NCI-H524 treated with DMSO at 0.1 percent for 48 hours (cell line): ENCODE data around the gene SIL1.
"Not testable (repeated sequence)": the region's sequence is repeated elsewhere in the genome, so short reads cannot be mapped to it uniquely, and the experiment has no call there.

Experiments used
- DNase-seq: peaks from one replicate; lab custom pipeline; 2025; lab: John Stamatoyannopoulos, UW

SIL1 gene

GRCh38 chr5:139023286-139023685 is 174.9 kb downstream of the SIL1 start:
- no peak for DNase-seq

- no peak for DNase-seq
Observed at GRCh38 chr5:139022528-139022927, 175.6 kb downstream of the SIL1 start.

GRCh38 chr5:139021346-139021745 is 176.8 kb downstream of the SIL1 start:
- no peak for DNase-seq

- DNase-seq = no peak
Observed at GRCh38 chr5:139019880-139020279, 178.3 kb downstream of the SIL1 start.

- DNase-seq = no peak
Observed at GRCh38 chr5:139019211-139019610, 179.0 kb downstream of the SIL1 start.

GRCh38 chr5:139017624-139018023 is 180.5 kb downstream of the SIL1 start:
- no peak for DNase-seq

- no peak for DNase-seq
Observed at GRCh38 chr5:139016186-139016585, 182.0 kb downstream of the SIL1 start.

GRCh38 chr5:139014726-139015125 is 183.4 kb downstream of the SIL1 start:
- DNase-seq = no peak

- DNase-seq = no peak
Observed at GRCh38 chr5:139012176-139012575, 186.0 kb downstream of the SIL1 start.

GRCh38 chr5:139011156-139011555 is 187.0 kb downstream of the SIL1 start:
- not testable (repeated sequence) for DNase-seq

GRCh38 chr5:139004374-139005307 is 193.5 kb downstream of the SIL1 start:
- no peak for DNase-seq

- no peak for DNase-seq
Observed at GRCh38 chr5:138999674-139000073, 198.5 kb downstream of the SIL1 start.

GRCh38 chr5:138998521-138998920 is 199.6 kb downstream of the SIL1 start:
- DNase-seq = no peak

GRCh38 chr5:138996120-138996519 is 202.0 kb downstream of the SIL1 start:
- DNase-seq = no peak

- no peak for DNase-seq
Observed at GRCh38 chr5:138990986-138991590, 207.1 kb downstream of the SIL1 start.

GRCh38 chr5:138989720-138990119 is 208.4 kb downstream of the SIL1 start:
- no peak for DNase-seq

GRCh38 chr5:138986186-138986800 is 211.9 kb downstream of the SIL1 start:
- DNase-seq = peak; percentile 60

GRCh38 chr5:138985683-138986082 is 212.5 kb downstream of the SIL1 start:
- no peak for DNase-seq

- no peak for DNase-seq
Observed at GRCh38 chr5:138985256-138985655, 212.9 kb downstream of the SIL1 start.

GRCh38 chr5:138983984-138984383 is 214.2 kb downstream of the SIL1 start:
- peak; percentile 87 for DNase-seq

- DNase-seq = no peak
Observed at GRCh38 chr5:138981586-138981985, 216.6 kb downstream of the SIL1 start.

- DNase-seq = no peak
Observed at GRCh38 chr5:138981131-138981530, 217.0 kb downstream of the SIL1 start.

- no peak for DNase-seq
Observed at GRCh38 chr5:138980441-138980840, 217.7 kb downstream of the SIL1 start.
